ENCODE data around the gene UBXN1.
"Not testable (repeated sequence)": the region's sequence is repeated elsewhere in the genome, so short reads cannot be mapped to it uniquely, and the experiment has no call there.

The UBXN1 gene

GRCh38 chr11:62664405-62665074, 14.3 kb downstream of the UBXN1 start:
- FAIRE-seq (no peak), DNase-seq (ENCODE audit: insufficient read length, low spot score) (no peak)
- no peak for TF ChIP-seq CTCF (IDR thresholded peaks at IDR 0.05; ENCODE audit: insufficient read depth, missing control alignments)

DNA sequence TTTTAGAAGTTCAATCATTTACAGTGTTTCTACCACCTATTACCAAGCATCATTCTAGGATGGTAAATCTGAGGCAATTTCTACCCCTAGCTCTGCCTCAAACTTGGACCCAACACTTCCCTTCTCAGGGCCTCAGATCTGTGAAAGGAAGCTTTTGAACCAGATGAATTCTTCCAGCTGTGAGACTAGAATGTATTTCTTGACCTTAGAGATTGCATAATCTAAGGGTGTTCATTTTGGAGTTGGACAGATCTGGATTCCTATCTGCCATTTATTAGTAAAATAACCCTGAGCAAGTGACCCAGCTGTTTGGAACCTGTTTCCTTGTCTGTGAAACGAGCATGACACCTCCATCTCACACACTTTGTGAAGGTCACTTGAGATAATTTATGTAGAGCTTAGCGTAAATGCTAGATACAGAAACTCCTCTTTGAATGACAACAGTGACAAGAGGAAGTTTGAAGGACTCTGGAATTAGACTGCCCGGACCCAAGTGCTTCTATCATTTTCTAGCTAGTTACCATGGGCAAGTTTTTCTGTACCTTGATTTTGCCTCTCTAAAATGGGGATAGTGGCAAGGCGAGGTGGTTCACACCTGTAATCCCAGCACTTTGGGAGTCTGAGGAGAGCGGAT, 22.0 kb downstream of the UBXN1 start:
- no peak for TF ChIP-seq CTCF (IDR thresholded peaks at IDR 0.05; ENCODE audit: insufficient read depth, missing control alignments)
- DNase-seq (ENCODE audit: insufficient read length, low spot score) (no peak), FAIRE-seq (no peak)

GRCh38 chr11:62654297-62654696, 24.6 kb downstream of the UBXN1 start:
- FAIRE-seq = no peak
- DNase-seq (ENCODE audit: insufficient read length, low spot score) = no peak
- no peak for TF ChIP-seq CTCF (IDR thresholded peaks at IDR 0.05; ENCODE audit: insufficient read depth, missing control alignments)

GRCh38 chr11:62652161-62653006, 26.5 kb downstream of the UBXN1 start:
- FAIRE-seq (no peak), DNase-seq (ENCODE audit: insufficient read length, low spot score) (no peak)
- TF ChIP-seq CTCF (IDR thresholded peaks at IDR 0.05; ENCODE audit: insufficient read depth, missing control alignments) = no peak

GRCh38 chr11:62650283-62650682, 28.6 kb downstream of the UBXN1 start:
- not testable (repeated sequence) for DNase-seq (ENCODE audit: insufficient read length, low spot score); FAIRE-seq

DNA sequence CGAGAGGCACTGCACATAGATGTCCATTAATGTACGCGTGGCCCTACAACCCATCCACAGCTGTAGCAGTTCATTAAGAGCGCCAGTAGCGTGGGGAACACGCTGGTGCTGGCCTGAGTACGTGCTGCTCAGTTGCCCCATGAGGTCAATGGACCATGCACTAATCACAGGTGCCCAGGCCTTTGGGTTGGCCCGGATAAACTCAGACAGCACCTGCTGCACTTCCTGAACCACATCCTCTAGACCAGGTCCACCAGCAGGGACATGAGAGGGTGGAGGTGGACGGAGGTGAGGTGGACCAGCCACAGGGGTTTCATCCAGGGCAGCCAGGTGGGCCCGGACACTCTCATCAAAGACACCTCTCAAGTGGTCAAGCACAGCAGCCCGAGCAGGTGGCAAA, 29.4 kb downstream of the UBXN1 start:
- no peak for FAIRE-seq
- no peak for TF ChIP-seq CTCF (IDR thresholded peaks at IDR 0.05; ENCODE audit: insufficient read depth, missing control alignments)
- DNase-seq (ENCODE audit: insufficient read length, low spot score) = no peak

GRCh38 chr11:62648967-62649364, 29.9 kb downstream of the UBXN1 start:
- no peak for FAIRE-seq
- TF ChIP-seq CTCF (IDR thresholded peaks at IDR 0.05; ENCODE audit: insufficient read depth, missing control alignments) = no peak
- no peak for DNase-seq (ENCODE audit: insufficient read length, low spot score)
